Vagina (tissue), 2 donors: Measurements from ENCODE around the gene ADPRHL1.

ENCODE experiments used
- CTCF ChIP-seq, 3 experiments: fragments of 450-650 bp in 2 of 3; fragments of 200-600 bp in 1 of 3; sonication (generic) in 1 of 3; IDR thresholded peaks; one replicate each; pipeline ENCODE4 v1.5.1; 2017 to 2019; ENCODE audit warnings: antibody characterized with exemption in 3 of 3, mild to moderate bottlenecking in 2 of 3, moderate library complexity in 2 of 3
- POLR2A ChIP-seq, 2 donors: fragments of 450-650 bp; IDR thresholded peaks; one replicate each; pipeline ENCODE4 v1.6.1; 2017; ENCODE audit warnings: antibody characterized with exemption in 2 of 2, mild to moderate bottlenecking in 2 of 2, moderate library complexity in 2 of 2

GRCh38 chr13:113499936-113500335, 46.6 kb upstream of the ADPRHL1 start:
- TF ChIP-seq CTCF (IDR thresholded peaks at IDR 0.05) (no peak), POLR2A (IDR thresholded peaks at IDR 0.05) (no peak)
